ENCODE data around the gene STAT5B. TPM values are rescaled to one million over a fixed set of nuclear protein-coding genes. Genes with fewer than 3 reads are reported as not detected.
"Not testable (repeated sequence)": the region's sequence is repeated elsewhere in the genome, so short reads cannot be mapped to it uniquely, and the experiment has no call there.

STAT5B gene
- total and polyA plus RNA-seq, 10 donors, result 26.4 to 171 (median 101) TPM

DNA sequence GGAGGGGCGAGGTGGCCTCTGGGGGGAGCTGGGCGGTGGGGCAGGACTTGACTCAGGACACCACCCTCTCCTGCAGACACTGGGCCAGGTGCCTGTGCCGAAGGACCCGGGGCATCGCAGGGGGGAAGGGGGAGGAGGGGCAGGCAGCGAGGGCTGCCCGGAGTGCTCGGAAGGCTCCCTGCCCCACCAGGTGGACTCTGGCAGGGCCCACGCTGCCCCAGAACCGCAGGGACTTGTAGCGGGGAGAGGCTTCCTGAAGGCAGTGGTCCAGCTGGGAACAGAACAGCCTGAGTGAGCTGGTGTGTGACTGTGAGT is 86.6 kb downstream of the STAT5B start:
- Histone ChIP-seq H3K36me3 (peaks cover 0 to 36% (median 8%) of the 10 kb centered on the region in 6 donors), H3K27me3 (replicated peaks in 1 of 7) (no peaks in the 10 kb centered on the region), H3K27ac (peak overlapping the region in 3 of 8 donors; percentile 28 to 66 (median 28)), H3K9me3 (no peaks in the 10 kb centered on the region), H3K4me1 (peaks cover 23 to 72% (median 45%) of the 10 kb centered on the region in 6 donors), H3K4me3 (no peak overlapping the region)
- intact Hi-C loops (cut with DNase I; ENCODE audit: low total_unique reads), result loop anchor here (10.0 kb wide), 1 partner anchor 75 kb away; the partner anchor contains the start of gene DHX58
- DNase-seq, result peak; percentile 77
- peak in 1 of 3 donors; percentile 33 for TF ChIP-seq POLR2AphosphoS5 (IDR thresholded peaks at IDR 0.05)
- TF ChIP-seq, protein P1, sequence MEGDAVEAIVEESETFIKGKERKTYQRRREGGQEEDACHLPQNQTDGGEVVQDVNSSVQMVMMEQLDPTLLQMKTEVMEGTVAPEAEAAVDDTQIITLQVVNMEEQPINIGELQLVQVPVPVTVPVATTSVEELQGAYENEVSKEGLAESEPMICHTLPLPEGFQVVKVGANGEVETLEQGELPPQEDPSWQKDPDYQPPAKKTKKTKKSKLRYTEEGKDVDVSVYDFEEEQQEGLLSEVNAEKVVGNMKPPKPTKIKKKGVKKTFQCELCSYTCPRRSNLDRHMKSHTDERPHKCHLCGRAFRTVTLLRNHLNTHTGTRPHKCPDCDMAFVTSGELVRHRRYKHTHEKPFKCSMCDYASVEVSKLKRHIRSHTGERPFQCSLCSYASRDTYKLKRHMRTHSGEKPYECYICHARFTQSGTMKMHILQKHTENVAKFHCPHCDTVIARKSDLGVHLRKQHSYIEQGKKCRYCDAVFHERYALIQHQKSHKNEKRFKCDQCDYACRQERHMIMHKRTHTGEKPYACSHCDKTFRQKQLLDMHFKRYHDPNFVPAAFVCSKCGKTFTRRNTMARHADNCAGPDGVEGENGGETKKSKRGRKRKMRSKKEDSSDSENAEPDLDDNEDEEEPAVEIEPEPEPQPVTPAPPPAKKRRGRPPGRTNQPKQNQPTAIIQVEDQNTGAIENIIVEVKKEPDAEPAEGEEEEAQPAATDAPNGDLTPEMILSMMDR (IDR thresholded peaks at IDR 0.05 in 8 of 11, conservative IDR thresholded peaks at IDR 0.05 in 3 of 11), result no peak
- WGBS, 5 donors, result 65 to 84% (median 72%) methylated on average over 9 to 11 of the region's 11 CpGs

DNA sequence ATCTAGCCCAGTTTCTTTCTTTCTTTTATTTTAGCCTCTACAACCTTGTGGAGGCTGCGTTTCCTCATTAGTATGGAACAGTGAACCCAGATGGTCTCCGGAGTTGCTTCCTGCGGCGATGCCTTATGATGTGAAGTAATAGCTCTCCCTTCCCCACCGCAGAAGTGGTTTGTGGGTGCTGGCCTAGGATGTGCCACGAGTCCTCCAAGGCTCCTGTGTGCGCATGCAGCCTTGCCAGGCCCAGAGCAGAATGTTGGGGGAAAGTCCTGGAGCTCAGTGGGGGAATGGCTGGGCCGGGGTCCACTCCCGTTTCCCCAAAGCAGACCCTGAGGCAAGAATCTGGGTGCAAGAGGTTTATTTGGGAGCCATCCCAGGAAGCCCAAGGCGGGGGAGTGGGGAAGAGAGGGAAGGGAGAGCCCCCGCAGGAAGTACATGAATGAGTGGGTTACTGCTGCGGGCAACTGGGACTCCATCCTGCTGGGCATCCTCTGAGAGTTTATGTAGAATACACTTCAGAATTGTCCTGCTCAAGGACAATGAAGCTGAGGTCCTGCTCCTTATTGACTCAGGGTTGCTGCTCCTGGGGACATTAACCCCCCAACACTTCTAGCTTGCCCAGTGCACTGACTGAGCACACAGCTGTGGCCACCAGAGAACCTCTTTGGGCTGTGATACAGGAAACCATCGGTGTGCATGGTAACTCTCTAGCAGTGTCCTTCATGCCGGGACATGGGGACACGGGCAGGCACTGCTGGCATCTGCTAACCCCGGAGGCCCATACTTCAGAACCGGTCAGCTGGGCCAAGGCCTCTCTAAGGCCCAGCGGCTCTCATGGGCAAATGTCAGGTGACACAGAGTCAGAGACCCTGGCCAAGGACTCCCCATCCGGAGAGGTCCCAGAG is 87.2 kb downstream of the STAT5B start:
- Histone ChIP-seq H3K4me1 (peaks cover 24 to 72% (median 47%) of the 10 kb centered on the region in 6 donors), H3K27me3 (replicated peaks in 1 of 7) (no peaks in the 10 kb centered on the region), H3K9me3 (no peaks in the 10 kb centered on the region), H3K36me3 (peaks cover 0 to 36% (median 8%) of the 10 kb centered on the region in 6 donors), H3K27ac (peak overlapping the region in 3 of 8 donors; percentile 28 to 66 (median 28)), H3K4me3 (no peak overlapping the region)
- peak in 2 of 3 donors; percentile 11 to 54 for TF ChIP-seq POLR2AphosphoS5 (IDR thresholded peaks at IDR 0.05)
- TF ChIP-seq POLR2A (IDR thresholded peaks at IDR 0.05), result no peak
- 55 to 73% (median 61%) methylated on average over 18 to 19 of the region's 19 CpGs for WGBS, 5 donors
- intact Hi-C loops (cut with DNase I; ENCODE audit: low total_unique reads), result loop anchor here (10.0 kb wide), 1 partner anchor 74 kb away; the partner anchor contains the start of gene DHX58
- no peak for DNase-seq

DNA sequence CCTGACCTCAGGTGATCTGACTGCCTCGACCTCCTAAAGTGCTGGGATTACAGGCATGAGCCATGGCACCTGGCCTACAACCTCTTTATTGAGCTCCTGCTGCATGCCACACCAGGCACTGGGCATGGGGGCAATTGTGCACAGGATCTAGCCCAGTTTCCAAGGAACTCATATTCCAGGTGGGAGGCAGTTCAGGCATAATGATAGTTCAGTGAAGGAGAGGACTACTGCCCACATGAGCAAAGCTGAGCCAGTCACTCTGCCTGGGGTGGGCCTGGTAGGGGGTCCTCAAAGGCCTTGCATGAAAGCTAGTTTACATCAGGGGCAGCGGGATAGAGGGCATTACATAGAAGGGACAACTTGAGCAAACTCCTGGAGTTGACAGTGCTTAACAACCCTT is 88.4 kb downstream of the STAT5B start:
- intact Hi-C loops (cut with DNase I; ENCODE audit: low total_unique reads), result loop anchor here (10.0 kb wide), 1 partner anchor 73 kb away; the partner anchor contains the start of gene DHX58
- Histone ChIP-seq H3K27ac (no peak overlapping the region), H3K9me3 (no peaks in the 10 kb centered on the region), H3K36me3 (peaks cover 0 to 36% (median 8%) of the 10 kb centered on the region in 6 donors), H3K4me1 (peaks cover 19 to 72% (median 48%) of the 10 kb centered on the region in 6 donors), H3K4me3 (no peak overlapping the region), H3K27me3 (replicated peaks in 1 of 7) (no peaks in the 10 kb centered on the region)
- TF ChIP-seq, protein P1 (IDR thresholded peaks at IDR 0.05 in 8 of 11, conservative IDR thresholded peaks at IDR 0.05 in 3 of 11), result no peak
- WGBS, 5 donors, result 68 to 96% (median 82%) methylated on average over 2 of the region's 2 CpGs
- no peak for DNase-seq

DNA sequence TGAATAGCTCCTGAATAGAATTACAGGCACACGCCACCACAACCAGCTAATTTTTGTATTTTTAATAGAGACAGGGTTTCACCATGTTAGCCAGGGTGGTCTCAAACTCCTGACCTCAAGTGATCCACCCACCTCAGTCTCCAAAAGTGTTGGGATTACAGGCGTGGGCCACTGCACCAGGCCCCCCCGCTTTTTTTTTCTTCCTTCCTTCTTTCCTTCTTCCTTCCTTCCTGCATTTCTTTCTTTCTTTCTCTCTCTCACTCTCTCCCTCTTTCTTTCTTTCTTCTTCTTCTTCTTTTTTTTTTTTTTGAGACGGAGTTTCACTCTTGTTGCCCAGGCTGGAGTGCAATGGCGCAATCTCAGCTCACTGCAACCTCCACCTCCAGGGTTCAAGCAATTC is 90.0 kb downstream of the STAT5B start:
- H3K4me1 ChIP-seq, result peaks cover 17 to 76% (median 48%) of the 10 kb centered on the region in 6 donors
- 58 to 92% (median 73%) methylated on average over 5 of the region's 5 CpGs for WGBS, 5 donors

DNA sequence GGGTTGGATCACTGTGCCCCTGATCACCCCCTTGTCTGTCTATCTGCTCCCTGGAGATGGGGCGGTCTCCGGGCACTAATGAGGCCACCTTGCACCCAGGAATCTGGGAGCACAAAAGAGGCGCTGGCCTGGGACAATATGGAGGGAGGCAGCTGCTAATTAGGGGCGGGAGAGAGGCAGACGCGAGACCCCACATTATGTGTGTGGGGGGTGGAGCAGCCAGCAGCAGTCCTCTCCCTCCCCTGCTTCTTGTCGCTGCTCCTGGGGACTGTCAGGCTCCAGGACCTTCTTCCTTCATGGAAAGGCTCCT is 90.6 kb downstream of the STAT5B start:
- intact Hi-C loops (cut with DNase I; ENCODE audit: low total_unique reads), result loop anchor here (10.0 kb wide), 1 partner anchor 71 kb away; the partner anchor contains the start of gene DHX58
- WGBS, 5 donors, result 82 to 96% (median 92%) methylated on average over 7 of the region's 7 CpGs

More for the DNA sequence above, 90.0 kb downstream of the STAT5B start:
- H3K27ac ChIP-seq, H3K4me3 ChIP-seq, H3K9me3 ChIP-seq, DNase-seq: not testable (repeated sequence)
- intact Hi-C loops (cut with DNase I; ENCODE audit: low total_unique reads), result loop anchor here (10.0 kb wide), 1 partner anchor 71 kb away; the partner anchor contains the start of gene DHX58
- Histone ChIP-seq H3K36me3 (peaks cover 0 to 19% (median 4%) of the 10 kb centered on the region in 6 donors), H3K27me3 (replicated peaks in 1 of 7) (peaks cover 0 to 12% (median 0%) of the 10 kb centered on the region in 7 donors)

More for the DNA sequence above, 90.6 kb downstream of the STAT5B start:
- H3K4me1 ChIP-seq, result peaks cover 24 to 83% (median 53%) of the 10 kb centered on the region in 6 donors
- peaks cover 0 to 19% (median 5%) of the 10 kb centered on the region in 7 donors for H3K27me3 ChIP-seq (replicated peaks in 1 of 7)
- TF ChIP-seq POLR2A (IDR thresholded peaks at IDR 0.05), result no peak
- H3K27ac ChIP-seq, result no peak overlapping the region
- no peak for DNase-seq
- no peak overlapping the region for H3K4me3 ChIP-seq
- H3K9me3 ChIP-seq, result no peaks in the 10 kb centered on the region
- peaks cover 0 to 13% (median under 1%) of the 10 kb centered on the region in 6 donors for H3K36me3 ChIP-seq
